Keratinocyte (primary cell): ENCODE results near the gene SORL1-AS1. TPM values are rescaled to one million over a fixed set of nuclear protein-coding genes. Genes with fewer than 3 reads are reported as not detected.
A peak's percentile ranks its signal among the peaks of the same experiment; 100 is the strongest.

Source experiments
- DNase-seq: peaks from one replicate; pipeline ENCODE4 v3.0.0-alpha.2; 2011; ENCODE audit warnings: low read depth, missing footprints, low spot score
- FAIRE-seq: peaks from 2 replicates; lab custom pipeline; 2011; peaks lifted over from hg19 to GRCh38; lab: Jason Lieb, UNC
- H2AFZ ChIP-seq: 2 replicates; pipeline ENCODE4 v1.6.0; 2012; ENCODE audit warnings: low read length, control low read depth, inconsistent platforms; ENCODE audit not compliant: control insufficient read depth
- H3K27ac ChIP-seq: 2 replicates; pipeline ENCODE4 v1.5.1; 2011; ENCODE audit warnings: low read length; ENCODE audit not compliant: control insufficient read depth, insufficient read depth
- H3K27me3 ChIP-seq: 3 replicates; pipeline ENCODE4 v1.6.0; 2011; ENCODE audit warnings: low read length; ENCODE audit not compliant: control insufficient read depth, insufficient read depth; ENCODE audit errors: extremely low read depth
- H3K36me3 ChIP-seq, 2 experiments: 2 replicates in 1 of 2; 3 replicates in 1 of 2; pipeline ENCODE4 v1.5.1; 2011; ENCODE audit warnings: low read length in 2 of 2, mild to moderate bottlenecking in 1 of 2; ENCODE audit not compliant: control insufficient read depth in 2 of 2, insufficient read depth in 2 of 2; ENCODE audit errors: extremely low read depth in 1 of 2
- H3K4me1 ChIP-seq: 3 replicates; pipeline ENCODE4 v1.5.1; 2011; ENCODE audit warnings: low read length; ENCODE audit not compliant: control insufficient read depth, insufficient read depth; ENCODE audit errors: extremely low read depth
- H3K4me2 ChIP-seq: 3 replicates; pipeline ENCODE4 v1.6.0; 2011; ENCODE audit warnings: low read depth, low read length; ENCODE audit not compliant: control insufficient read depth, insufficient read depth; ENCODE audit errors: extremely low read depth
- H3K4me3 ChIP-seq, 3 experiments: fragments of 200-600 bp in 1 of 3; sonication (generic) in 1 of 3; 2 replicates in 2 of 3; 3 replicates in 1 of 3; pipeline ENCODE4 v1.5.1; 2011 to 2016; ENCODE audit warnings: low read length in 3 of 3, mild to moderate bottlenecking in 3 of 3, control low read depth in 2 of 3, inconsistent platforms in 1 of 3, low read depth in 1 of 3, mixed read lengths in 1 of 3, mixed run types in 1 of 3, moderate library complexity in 1 of 3; ENCODE audit not compliant: control insufficient read depth in 2 of 3, insufficient read depth in 2 of 3; ENCODE audit errors: extremely low read depth in 1 of 3
- H3K79me2 ChIP-seq: 2 replicates; pipeline ENCODE4 v1.6.0; 2012; ENCODE audit warnings: low read length; ENCODE audit not compliant: control insufficient read depth, insufficient read depth
- H3K9ac ChIP-seq: 3 replicates; pipeline ENCODE4 v1.6.0; 2011; ENCODE audit warnings: low read length; ENCODE audit not compliant: control insufficient read depth, insufficient read depth; ENCODE audit errors: extremely low read depth
- H3K9me1 ChIP-seq: 3 replicates; pipeline ENCODE4 v1.6.0; 2011; ENCODE audit warnings: low read length; ENCODE audit not compliant: control insufficient read depth, insufficient read depth; ENCODE audit errors: extremely low read depth
- H3K9me3 ChIP-seq: 2 replicates; pipeline ENCODE4 v1.5.1; 2012; ENCODE audit warnings: low read depth, low read length; ENCODE audit not compliant: control insufficient read depth
- H4K20me1 ChIP-seq: 3 replicates; pipeline ENCODE4 v1.6.0; 2011; ENCODE audit warnings: low read length; ENCODE audit not compliant: control insufficient read depth, insufficient read depth; ENCODE audit errors: extremely low read depth
- EZH2 ChIP-seq: IDR thresholded peaks from one replicate; pipeline ENCODE4 v1.6.1; 2012; ENCODE audit warnings: inconsistent platforms, mild to moderate bottlenecking, low read length, moderate library complexity
- dilution Hi-C: fragments of 300-500 bp; cut with MboI; formaldehyde crosslinking; loops from one replicate; pipeline ENCODE4 v1.7.0; 2020; ENCODE audit warnings: low sequenced_read_pairs; ENCODE audit not compliant: extremely low pct_ligation_motif_present
- polyA plus RNA-seq, 5 experiments: library from polyadenylated mRNA; depleted of rRNA in 3 of 5; stranded (reverse) in 3 of 5; stranded (forward) in 1 of 5; unstranded in 1 of 5; fragments of >200 nt; gene quantifications; 1 replicate in 1 of 5; 2 replicates in 3 of 5; 3 replicates in 1 of 5; pipeline versions ENCODE4 v1.2.1 to v1.2.3, GENCODE V29; 2011 to 2012; ENCODE audit warnings: missing spikeins in 2 of 5, low read depth in 1 of 5, low replicate concordance in 1 of 5
- TF ChIP-seq, protein P1 (sequence below), 3 experiments: IDR thresholded peaks in 1 of 3; conservative IDR thresholded peaks in 1 of 3; optimal IDR thresholded peaks in 1 of 3; 2 replicates in 2 of 3; 3 replicates in 1 of 3; pipeline versions ENCODE3 to v1.5.1; 2011; ENCODE audit warnings: low read length in 3 of 3, mild to moderate bottlenecking in 3 of 3, moderate library complexity in 2 of 3, control low read depth in 1 of 3, inconsistent platforms in 1 of 3; ENCODE audit not compliant: insufficient read depth in 2 of 3; ENCODE audit errors: extremely low read depth in 1 of 3

SORL1-AS1 gene

DNA sequence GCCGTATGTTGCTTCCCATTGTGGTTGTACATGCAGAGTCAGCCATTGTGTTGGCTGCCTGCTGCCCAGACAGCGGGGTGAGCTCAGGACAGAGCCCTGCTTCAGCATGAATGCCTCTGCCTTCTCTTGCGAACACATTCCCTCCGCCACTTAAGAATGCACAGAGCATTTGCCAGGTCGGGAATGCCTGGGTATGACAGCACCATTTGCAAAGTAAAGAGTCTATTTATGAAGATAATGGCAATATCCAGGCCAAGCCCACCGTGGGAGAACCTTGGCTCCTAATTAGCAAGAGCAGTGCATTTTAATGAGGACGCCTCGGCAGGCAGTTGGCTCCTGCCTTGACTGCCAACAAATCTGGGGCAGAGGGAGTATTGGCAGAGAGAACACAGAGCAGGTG, 63.1 kb downstream of the SORL1-AS1 start:
- DNase-seq (no peak), FAIRE-seq (no peak)
- no peaks in the 10 kb centered on the region for H3K36me3 ChIP-seq
- no peak overlapping the region for H3K9ac ChIP-seq
- no peaks in the 10 kb centered on the region for H4K20me1 ChIP-seq
- no peak overlapping the region for H2AFZ ChIP-seq
- peaks cover 7% of the 10 kb centered on the region for H3K27me3 ChIP-seq
- H3K4me1 ChIP-seq = peaks cover 9% of the 10 kb centered on the region
- no peak overlapping the region for H3K4me3 ChIP-seq
- no peaks in the 10 kb centered on the region for H3K79me2 ChIP-seq
- H3K9me3 ChIP-seq = no peaks in the 10 kb centered on the region
- TF ChIP-seq, protein P1, sequence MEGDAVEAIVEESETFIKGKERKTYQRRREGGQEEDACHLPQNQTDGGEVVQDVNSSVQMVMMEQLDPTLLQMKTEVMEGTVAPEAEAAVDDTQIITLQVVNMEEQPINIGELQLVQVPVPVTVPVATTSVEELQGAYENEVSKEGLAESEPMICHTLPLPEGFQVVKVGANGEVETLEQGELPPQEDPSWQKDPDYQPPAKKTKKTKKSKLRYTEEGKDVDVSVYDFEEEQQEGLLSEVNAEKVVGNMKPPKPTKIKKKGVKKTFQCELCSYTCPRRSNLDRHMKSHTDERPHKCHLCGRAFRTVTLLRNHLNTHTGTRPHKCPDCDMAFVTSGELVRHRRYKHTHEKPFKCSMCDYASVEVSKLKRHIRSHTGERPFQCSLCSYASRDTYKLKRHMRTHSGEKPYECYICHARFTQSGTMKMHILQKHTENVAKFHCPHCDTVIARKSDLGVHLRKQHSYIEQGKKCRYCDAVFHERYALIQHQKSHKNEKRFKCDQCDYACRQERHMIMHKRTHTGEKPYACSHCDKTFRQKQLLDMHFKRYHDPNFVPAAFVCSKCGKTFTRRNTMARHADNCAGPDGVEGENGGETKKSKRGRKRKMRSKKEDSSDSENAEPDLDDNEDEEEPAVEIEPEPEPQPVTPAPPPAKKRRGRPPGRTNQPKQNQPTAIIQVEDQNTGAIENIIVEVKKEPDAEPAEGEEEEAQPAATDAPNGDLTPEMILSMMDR (optimal IDR thresholded peaks at IDR 0.05 in 1 of 3, IDR thresholded peaks at IDR 0.05 in 1 of 3, conservative IDR thresholded peaks at IDR 0.05 in 1 of 3; ENCODE audit: extremely low read depth in 1 of 3, insufficient read depth in 2 of 3, low read length in 3 of 3) = no peak
- TF ChIP-seq EZH2 = peak; percentile 23
- dilution Hi-C loops = no loop called here
- H3K9me1 ChIP-seq = no peaks in the 10 kb centered on the region
- H3K4me2 ChIP-seq = no peak overlapping the region
- no peak overlapping the region for H3K27ac ChIP-seq

Other genes starting within 250 kb of the SORL1-AS1 start
- 112 to 273 TPM (median 259 TPM) in 3 replicates for gene SC5D, start 160.2 kb downstream of the SORL1-AS1 start, polyA plus RNA-seq
- 38.9 to 81.8 TPM (median 46.1 TPM) in 3 replicates for gene SORL1, start 653 bp downstream of the SORL1-AS1 start, polyA plus RNA-seq